Epithelial cell of umbilical artery (primary cell): ENCODE results near the gene VEGFD. TPM values are rescaled to one million over a fixed set of nuclear protein-coding genes. Genes with fewer than 3 reads are reported as not detected.

Experiments used
- total RNA-seq: library from RNA; depleted of rRNA; stranded (reverse); fragments of >200 nt; gene quantifications from 2 replicates; pipeline ENCODE4 v1.2.3, GENCODE V29; 2014

Gene VEGFD
- total RNA-seq, result 0.32 and 0.76 TPM in 2 replicates

DNA sequence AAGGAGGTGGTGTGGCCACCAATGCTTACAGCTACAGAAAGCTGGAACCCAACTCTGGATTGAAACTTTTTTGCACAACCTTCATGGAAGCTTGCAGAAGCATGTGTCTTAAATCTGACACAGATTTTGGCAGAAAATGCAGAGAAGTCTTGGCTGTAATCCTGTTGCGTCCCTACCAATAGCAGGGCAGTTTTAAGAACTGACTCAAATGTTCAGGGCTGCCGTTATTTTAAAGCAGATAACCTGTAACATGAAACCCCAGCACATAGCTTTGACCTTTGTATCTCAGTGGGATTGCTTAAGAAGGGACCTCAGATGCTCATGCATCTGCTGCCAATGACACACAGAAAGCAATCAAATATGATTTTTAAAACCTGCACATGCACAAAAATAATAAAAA, at the start of gene VEGFD:
Gene VEGFD, minus strand, starts transcription at position 110 of the 400 bp plus-strand sequence. CDS start 467 bp downstream, outside the sequence.

GRCh38 chrX:15335135-15336022, 48.8 kb downstream of the VEGFD start, which contains the start of gene PIGA:
Gene PIGA, minus strand, starts transcription at chrX:15335523. Its CDS starts 3,593 bp downstream, at chrX:15331930.

DNA sequence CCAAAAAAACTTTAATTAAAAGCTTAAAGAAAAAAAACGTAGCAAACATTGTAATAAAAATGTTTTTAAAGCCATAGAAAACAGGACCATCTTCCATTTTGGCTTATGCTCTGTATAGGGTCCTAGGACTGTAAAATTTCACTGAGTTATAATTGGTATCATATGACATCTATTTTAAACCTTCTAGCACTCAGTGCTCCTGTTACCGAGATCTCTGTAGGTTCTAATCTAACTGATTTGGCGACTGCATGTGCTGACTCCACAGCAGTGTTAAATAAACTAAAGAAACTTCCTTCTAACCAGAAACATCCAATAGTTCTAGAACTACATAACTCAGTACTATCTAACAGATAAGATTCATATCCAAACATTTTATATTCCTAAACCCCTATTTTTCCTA, 68.7 kb downstream of the VEGFD start, which contains the start of gene ASB11:
Gene ASB11, minus strand, starts transcription at position 132 of the 400 bp plus-strand sequence. Its CDS starts 35 bp downstream, at position 97.

Other genes with a start within 250 kb of the VEGFD start
- 25.1 and 33.5 TPM in 2 replicates for gene ASB9, start 114.3 kb downstream of the VEGFD start, total RNA-seq
- gene ASB11, start 68.8 kb downstream of the VEGFD start, total RNA-seq, result not detected in 2 replicates
- gene PIGA, start 48.9 kb downstream of the VEGFD start, total RNA-seq, result 11.4 and 11.6 TPM in 2 replicates
- 153 and 415 TPM in 2 replicates for gene PIR, start 108.9 kb upstream of the VEGFD start, total RNA-seq
- gene BMX, start 116.4 kb upstream of the VEGFD start, total RNA-seq, result 141 and 250 TPM in 2 replicates
- not detected in 2 replicates for gene ACE2, start 216.5 kb upstream of the VEGFD start, total RNA-seq